Skin epidermis (tissue), 12 donors: ENCODE measurements around the gene RAB28.

Experiments used
- H3K27ac ChIP-seq, 21 experiments: fragments of 200-600 bp; sonication (generic) in 11 of 21; one replicate each; pipeline ENCODE4 v1.5.0; 2020; ENCODE audit warnings: mild to moderate bottlenecking in 3 of 21, inconsistent platforms in 2 of 21, moderate library complexity in 2 of 21
- H3K4me3 ChIP-seq, 7 experiments: fragments of 200-600 bp; sonication (generic) in 2 of 7; one replicate each; pipeline ENCODE4 v1.5.0; 2020; ENCODE audit warnings: inconsistent platforms in 2 of 7, mild to moderate bottlenecking in 2 of 7, moderate library complexity in 1 of 7

RAB28 gene

DNA sequence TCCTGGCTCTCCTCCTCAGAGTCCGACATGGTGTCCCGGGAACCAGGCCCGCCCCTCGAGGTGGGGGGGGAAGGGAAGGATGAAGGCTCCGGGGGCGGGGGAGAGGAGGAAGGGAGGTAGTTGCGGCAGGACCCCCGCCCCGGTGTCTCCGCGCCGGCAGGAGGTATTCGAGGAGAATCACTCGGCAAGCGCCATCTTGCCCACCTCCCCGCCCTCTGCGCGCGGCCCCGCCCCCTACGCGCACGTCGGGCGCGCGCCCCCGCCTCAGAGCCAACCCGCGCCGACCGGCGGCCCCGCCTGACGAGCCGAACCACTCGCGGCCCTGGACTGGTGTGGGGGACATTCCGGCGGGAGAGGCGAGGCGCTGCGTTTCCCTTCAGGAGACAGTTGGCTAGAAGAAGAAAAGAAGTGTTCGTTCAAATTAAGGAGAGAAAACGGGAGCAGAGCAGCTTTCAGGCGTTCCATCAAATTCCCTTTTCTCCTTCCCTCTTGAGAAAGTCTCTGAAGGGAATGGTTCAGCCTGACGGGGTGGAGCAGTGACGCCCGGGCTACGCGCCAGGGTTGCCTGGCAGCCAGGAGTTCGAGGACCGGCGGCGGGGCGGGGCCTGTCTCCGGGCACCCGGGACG is at the start of gene RAB28:
Gene RAB28 (minus strand): TSS at position 219 of the 627 bp plus-strand sequence.
- peak within 1 kb of the TSS; percentile 84 to 100 (median 92) for H3K4me3 ChIP-seq

DNA sequence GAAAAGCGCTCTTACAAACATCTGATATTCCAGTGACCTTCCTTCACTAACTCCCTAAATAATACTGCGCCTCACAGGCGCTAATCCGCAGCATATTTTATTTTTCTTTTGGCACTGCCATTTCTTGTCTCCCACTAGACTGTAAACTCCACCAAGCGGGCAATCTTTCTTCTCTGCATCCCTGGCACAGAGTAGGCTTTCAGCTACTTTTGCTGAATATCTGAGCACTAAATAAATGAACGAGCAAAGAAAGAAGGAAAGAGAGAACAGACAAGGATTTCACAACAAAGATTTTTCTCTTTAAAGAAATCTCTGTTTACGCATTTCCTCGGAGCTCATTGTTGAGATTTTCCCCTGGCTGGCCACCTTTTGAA is 47.5 kb upstream of the RAB28 start:
- H3K4me3 ChIP-seq, result no peak overlapping the region
- H3K27ac ChIP-seq, result no peak overlapping the region

More for the DNA sequence above, at the start of gene RAB28:
- H3K27ac ChIP-seq, result peak within 1 kb of the TSS; percentile 74 to 99 (median 94)

DNA sequence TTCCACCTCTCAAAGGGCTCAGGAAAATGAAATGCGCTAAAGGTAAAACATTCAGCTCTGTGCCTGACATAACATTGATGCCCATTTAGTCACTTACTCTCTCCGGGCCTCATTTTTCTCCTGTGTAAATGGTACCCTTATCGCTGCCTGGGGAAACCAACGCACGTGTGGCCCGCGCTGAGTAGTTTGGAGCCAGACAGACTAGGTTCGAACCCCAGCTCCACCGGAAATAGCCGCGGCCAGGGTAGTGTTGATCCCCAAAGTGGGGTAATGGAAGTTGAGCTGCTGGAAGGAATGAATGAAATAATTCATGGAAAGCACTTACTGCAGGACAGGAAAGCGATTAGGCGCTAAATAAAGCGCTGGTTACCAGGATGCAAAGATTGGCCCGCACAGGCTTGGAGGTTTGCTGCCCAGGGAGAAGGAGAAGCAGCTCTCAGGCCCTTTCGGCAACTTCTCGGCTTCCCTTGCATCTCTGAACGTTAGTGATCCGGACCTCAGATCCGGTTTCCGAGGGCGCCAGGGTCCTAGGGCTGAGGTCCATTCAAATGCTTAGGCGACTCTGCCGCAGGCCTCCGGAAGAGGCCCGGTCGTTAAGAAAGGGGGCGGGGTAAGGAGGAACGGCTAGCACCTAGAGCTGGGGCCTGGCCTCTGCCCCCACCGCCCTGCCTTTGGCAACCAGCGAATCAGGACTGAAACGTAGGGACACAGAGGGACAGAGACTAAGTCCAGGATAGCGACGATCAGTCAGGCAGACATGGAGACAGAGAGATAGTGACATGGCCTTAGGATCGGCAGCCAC is 46.9 kb upstream of the RAB28 start:
- Histone ChIP-seq H3K4me3 (no peak overlapping the region), H3K27ac (no peak overlapping the region)

DNA sequence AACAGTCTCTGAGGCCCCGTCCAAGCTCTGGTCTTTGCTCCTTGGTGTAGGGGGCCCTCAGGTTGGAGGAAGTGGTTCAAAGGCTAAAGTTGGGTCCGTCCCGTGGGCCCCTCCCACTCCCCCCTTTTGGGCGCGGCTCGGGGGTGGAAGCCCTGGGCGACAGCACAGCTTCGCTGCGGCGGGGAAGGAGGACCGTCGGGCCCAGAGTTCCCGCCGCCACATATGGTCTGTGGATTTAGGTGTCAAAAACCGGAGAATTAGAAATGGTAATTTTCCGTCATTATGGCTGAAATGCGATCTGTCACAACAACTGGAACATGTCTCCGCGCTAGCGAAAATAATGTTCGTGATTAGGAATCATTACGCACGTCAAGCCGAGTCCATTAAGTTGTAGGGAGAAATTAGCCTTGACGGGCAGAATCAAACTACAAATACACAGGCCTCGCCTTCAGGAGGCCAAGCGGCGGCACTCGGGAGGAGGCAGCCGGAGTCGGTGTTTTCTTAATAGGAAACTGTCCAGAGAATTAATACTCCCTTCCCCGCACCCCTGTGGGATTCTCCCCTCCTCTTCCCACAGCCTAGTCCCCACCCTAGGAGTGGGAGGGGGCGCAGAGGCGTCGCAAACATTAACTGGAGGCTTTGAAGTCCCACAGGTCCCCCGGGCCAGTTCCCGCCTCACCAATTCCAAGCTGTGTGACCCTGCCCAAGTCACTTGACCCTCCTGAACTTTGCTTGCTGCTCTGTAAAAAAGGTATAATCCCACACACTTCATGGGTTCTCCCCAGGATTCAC is 45.2 kb upstream of the RAB28 start:
- Histone ChIP-seq H3K4me3 (no peak overlapping the region), H3K27ac (no peak overlapping the region)

DNA sequence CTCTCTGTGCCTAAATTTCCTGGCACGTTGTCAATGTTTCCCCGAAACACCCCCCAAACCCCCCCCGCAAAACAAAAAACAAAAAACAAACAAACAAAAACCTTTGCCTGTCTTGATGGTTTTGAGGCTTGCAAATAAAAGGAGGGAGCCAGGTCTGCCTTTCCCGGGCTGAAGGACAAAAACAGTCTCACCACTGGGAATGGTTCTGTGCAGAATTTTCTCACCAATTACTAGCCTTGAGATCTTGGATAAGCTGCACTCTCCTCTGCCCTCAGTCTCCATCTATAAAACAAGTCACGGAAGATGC is 44.6 kb upstream of the RAB28 start:
- no peak overlapping the region for H3K27ac ChIP-seq
- no peak overlapping the region for H3K4me3 ChIP-seq

DNA sequence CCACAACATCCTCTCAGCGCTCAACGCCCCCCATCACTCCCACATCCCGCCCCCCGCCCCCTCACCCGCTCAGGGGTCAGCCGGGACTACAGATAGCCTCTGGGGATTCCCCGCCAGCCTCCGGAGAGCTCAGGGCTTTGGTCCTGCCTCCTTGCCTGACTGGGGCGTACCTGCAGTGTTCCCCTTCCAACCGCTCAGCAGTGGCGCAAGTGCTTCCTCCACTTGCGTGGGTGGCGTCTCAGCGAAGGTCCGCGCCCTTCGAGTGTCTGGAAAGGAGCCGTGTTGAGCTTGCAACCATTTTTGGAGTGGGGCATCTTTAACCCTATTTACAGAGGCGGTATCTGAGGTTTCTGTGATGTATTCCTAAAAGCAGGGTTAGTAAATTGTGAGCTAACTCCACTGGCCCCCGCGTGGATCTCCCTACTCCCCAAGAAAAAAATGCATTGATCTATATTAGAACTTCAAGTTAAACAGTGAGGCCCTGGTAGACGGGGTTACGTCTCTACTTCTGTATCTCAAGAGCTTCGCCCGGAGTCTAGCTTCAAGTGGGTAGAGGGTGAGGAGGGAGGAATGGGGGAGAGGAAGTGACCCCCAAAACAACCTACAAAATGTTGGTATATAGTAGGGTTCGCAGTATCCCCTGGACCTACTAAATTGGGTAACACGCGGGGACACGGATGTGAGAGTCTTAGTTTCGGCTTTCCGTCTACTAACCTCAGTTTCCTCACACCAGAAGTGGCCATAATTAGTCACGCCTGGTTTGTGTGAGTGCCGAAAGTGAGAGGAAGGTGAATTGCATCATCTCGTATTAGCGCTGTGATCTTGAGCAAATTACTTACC is 44.1 kb upstream of the RAB28 start:
- Histone ChIP-seq H3K27ac (no peak overlapping the region), H3K4me3 (no peak overlapping the region)

DNA sequence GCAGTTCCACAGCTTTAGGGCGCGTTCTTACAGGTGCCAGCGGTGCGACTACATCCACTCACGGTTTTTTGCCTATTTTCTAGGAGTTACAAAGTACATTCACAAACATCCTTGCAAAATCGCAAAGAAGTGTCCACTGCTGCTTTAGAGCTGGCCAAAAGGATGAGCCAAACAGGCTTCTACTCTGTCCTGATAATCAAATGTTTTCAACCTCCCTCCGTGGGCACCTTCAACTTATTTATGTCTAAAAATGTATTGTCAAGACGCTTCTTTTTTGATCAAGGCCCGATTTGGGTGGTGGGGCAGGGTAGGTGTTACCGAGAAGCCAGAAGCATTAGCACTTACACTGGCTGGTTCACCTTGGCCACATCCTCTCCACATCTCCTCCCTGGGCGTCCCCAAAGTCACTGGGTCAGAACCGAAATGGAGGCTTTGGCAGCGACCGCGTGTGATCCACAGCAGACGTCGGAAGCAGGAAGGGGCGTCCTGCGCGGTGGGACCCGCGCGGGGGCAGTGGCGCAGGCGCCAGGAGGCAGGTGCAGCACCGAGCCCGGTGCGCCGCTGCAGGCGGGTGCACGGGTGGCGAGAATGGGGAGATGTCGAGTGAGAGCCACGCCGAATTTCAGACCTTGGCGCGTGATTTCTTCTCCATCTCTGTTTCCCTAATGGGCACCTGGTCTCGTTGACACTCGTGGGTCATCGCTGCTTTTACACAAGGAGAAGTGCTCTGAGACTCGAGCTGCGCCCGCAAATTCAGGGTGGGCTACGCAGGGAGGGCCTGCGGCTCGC is 43.2 kb upstream of the RAB28 start:
- Histone ChIP-seq H3K27ac (no peak overlapping the region), H3K4me3 (no peak overlapping the region)

DNA sequence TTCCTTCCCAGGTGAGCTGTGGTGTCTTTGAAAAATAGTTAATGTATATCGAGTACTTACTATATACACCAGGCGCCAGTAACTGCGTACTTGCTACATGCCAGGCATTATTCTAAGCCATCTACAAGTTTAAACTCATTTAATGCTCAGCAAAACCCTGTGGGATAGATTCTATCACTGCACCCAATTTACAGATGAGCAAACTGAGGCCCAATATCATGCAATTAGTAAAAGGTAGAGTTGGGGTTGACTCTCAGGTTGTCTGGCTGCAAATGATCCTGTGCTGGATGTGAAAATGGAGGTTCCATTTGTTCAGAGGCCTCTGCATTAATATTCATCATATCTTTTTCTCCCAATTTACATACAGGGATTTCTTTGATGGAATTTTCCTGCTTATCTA is 42.5 kb upstream of the RAB28 start:
- no peak overlapping the region for H3K4me3 ChIP-seq
- H3K27ac ChIP-seq, result no peak overlapping the region

DNA sequence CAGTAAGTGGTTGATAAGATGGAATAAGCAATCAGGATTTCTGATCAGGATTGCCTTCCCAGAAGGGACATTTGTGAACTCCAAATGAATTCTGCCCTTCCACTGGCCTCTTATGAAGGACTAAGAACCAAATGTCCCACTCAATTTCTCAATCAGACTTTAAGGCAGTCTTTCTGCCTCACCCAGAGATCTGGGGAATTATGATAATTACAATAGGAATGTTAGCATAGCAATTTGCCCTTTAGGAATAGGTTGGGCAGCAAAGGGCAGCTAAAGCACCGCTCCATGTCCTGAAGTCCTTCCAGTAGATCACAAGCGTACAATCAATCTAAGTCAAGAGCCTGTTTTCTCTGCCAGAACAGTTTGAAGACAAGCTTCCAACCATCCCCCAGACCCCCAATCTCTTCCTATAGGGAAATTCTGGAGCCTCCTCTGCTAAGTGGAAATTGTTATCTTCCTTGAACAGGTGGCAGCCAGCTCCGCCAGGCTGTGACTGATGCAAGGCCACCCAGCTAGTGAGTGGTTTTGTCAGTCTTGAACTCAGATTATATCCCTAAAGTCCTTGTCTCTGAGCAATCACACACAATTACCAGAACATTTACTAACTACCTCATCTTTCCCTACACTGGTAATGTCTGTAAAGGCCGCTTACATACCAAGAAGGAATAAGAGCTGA is 41.6 kb upstream of the RAB28 start:
- H3K27ac ChIP-seq, result no peak overlapping the region
- H3K4me3 ChIP-seq, result no peak overlapping the region

DNA sequence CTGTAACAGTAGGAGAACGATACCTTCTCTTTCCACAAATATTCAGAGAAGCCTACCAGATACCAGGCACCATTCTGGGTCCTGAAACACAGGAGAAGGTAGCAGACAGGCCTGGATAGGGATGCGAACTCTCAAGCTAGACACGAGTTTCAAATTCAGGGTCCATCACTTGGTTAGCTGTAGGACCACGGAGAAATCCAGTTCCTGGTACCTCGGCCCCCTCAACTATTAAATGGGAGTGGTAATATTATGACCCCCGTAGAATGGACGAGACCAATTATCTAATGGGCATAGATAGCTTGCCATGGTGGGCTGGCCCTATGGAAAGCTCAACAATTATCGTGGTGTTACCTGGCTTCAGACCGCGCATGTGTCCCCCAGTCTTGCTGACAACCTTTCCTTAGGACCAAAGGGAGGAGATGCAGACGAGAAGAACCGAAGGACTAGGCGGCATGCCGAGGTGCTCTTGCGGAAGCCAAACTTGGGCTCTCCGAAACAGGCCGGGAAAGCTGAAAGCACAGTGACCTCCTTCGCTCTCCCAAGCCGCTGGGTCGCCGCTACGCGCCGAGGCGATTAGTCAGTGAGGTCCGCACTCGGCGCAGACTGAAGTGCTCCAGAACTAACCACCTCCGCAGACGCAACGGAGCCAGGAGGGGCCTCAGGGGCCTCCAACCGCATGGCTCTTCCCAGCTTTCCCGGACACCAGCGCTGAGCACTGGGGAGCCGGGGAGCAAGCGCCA is 40.5 kb upstream of the RAB28 start:
- H3K27ac ChIP-seq, result no peak overlapping the region
- H3K4me3 ChIP-seq, result no peak overlapping the region

DNA sequence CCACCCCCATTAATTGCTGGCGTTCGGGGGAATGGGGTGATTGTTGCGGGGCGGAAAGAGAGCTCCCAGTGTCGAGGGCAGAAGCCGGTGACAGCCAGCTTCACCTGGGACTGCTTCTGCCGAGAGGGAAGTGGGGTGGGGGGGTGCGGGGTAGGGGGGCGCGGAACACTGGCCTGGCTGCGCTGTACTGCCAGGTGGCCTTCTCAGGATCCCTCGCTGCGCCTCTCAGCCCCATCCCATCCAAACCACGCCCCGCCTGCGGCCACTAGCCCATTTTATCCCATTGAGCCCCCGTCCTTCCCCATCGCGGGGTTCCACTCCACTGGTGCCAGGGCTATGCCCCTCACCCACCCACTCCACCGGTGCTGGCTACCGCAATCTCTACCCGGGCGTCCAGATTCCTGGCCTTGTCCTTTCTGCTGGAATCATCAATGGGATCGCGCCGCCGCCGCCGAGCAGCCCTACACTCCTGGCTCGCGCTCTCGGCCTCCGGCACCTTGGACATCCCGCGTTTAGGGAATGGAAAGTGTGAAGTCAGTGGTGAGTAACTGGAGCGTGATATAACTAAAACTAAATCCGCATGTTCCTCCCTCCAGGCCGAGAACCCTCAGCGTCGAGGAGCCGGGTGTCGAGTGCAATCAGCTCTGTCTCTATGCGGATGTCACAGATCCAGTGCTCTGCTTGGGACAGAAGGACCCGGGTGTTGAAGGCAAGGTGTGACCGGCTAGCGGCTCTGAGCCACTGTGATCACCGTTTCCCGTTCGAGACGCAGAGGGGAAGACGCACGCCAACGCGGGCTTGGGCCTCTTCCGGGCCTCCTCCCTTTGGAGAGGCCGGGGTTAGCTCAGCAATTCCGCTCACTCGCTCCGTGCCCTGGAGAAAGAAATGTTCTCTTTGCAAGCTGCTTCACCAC is 39.7 kb upstream of the RAB28 start:
- Histone ChIP-seq H3K27ac (no peak overlapping the region), H3K4me3 (no peak overlapping the region)

DNA sequence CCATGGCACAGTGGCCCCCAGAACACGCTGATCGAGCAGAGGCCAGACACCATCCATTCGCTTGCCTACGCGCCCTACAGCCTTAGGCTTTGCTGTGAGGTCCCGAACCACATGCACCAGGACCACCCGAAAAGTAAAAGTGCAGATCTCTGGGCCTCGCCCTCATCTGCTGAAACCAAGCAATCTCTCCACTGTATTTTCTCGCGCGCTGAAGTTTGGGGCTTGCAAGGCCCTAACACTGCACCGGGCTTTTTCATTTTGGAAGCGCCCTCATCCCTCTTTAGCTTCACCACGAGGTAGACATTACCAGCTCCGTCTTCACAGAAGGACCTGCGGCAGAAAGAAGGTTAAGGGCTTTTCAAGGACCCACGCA is 39.0 kb upstream of the RAB28 start:
- Histone ChIP-seq H3K27ac (no peak overlapping the region), H3K4me3 (no peak overlapping the region)

DNA sequence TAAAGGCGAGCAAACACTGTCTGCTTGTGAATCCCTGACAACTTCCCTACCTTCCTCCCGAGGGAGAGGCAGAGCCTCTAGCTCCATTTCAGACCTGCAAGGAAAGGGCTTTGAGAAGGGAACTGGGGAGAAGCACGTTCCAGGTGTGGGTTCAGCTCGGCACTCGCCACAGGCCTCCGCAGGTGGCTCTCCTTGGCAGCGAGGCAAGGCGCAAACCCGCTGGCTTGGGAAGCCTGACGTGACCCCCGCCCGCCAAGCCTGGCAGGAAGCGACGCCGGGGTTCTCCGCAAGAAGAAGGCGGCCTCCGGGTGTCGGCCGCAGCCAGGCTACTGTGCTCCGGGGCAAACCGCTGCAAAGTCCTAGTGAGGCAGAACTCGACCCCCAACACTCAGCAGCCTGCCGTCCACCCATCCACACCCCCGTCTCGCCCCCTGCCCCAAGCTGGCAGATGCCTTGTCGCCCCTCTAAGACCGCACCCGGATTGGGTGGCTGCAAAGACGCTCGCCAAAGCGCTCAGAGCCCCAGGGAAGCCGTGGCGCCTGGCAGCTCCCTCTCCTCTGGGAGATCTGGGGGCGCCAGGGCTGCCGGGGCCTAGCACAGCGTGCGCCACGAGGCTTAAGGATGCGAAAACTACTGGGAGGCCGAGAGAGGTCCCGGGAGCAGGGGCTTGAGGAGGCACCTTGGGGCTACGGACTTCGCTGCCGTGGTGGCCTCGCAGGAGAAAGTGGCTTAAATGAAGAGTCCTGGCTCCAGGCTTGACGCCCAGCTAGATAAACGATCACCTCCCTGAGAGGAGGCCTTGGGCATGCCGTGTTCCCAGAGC is 38.4 kb upstream of the RAB28 start:
- no peak overlapping the region for H3K27ac ChIP-seq
- H3K4me3 ChIP-seq, result no peak overlapping the region

DNA sequence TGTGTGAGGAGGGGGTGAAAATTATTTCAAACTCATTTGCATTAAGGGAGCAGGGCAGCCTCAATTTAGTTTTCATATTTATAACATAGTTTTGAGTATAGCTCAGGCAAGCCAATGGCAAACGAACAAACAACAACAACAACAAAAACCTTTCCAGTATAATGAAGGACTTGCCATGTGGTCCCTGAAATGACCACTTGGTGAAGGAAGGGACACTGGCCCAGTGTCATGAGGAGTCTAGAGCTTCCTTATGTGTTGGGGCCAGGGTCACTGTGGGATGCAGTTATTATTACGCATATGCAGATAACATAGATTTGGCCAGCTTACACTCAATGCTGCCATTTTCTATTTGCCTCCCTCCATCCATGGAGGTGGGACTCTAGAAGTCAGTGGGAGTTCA is 36.9 kb upstream of the RAB28 start:
- no peak overlapping the region for H3K27ac ChIP-seq
- no peak overlapping the region for H3K4me3 ChIP-seq

DNA sequence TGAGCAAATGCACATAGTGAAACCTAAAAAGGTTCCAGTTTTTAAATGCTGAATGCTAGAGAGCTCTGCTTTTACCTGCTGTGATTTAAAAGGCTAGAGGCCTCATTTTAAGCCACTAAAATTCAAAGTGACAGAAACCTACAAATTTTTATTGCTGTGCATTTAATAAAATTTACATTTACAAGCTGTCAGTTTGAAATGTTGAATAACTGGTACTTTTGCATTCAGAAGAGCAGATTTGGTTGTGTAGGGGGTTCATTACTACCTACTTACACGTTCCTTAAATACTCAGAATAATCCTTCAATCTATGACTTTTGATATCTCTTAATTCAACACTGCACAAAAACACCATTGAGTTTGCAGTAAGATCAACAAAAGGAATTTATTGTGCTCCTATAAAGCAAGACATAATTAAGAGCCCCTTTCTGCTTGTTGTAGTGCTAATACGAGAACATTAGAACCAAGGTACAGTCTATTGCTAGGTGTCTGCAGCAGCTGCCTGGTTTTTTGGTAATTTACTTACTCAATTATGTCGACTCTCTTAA is 32.2 kb upstream of the RAB28 start:
- Histone ChIP-seq H3K27ac (no peak overlapping the region), H3K4me3 (no peak overlapping the region)

DNA sequence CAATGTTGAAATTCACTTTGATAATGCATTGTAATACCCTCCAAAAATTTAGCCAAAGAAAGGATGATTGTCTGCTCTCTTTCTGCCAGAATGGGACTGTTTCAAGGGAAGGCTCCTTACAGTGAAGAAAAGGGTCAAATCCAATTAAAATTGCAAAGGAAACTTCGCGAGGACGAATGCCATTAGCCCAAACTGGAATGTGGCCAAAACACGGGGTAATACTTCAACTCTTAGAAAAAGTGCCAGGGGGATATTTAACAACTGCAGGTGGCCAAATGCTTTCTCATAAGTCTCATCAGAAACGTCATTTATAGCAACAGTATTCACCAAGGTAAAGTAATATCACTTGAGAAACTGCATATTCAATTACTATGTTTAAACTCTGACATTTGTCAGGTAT is 31.1 kb upstream of the RAB28 start:
- Histone ChIP-seq H3K4me3 (no peak overlapping the region), H3K27ac (no peak overlapping the region)
